PC-3 (cell line): Measurements from ENCODE around the gene AGBL1. TPM values are rescaled to one million over a fixed set of nuclear protein-coding genes. Genes with fewer than 3 reads are reported as not detected.

Source experiments
- ATAC-seq: fragments of 200-7000 bp; cut with Tn5 transposase; 2 replicates; pipeline ENCODE4 v1.9.1; 2020; ENCODE audit warnings: mild to moderate bottlenecking, moderate library complexity
- BruUV-seq: library from RNA; stranded (reverse); fragments of 400-500 nt; replicated peaks from 2 replicates; lab custom pipeline; 2021; lab: Mats Ljungman, UMichigan
- CTCF ChIA-PET: fragments of 300-600 bp; sonication (Branson Sonifier 250); formaldehyde crosslinking; loops from one replicate; lab custom pipeline; 2022; ENCODE audit warnings: antibody characterized with exemption; lab: Charles Lee
- POLR2A ChIA-PET: fragments of 300-600 bp; sonication (Branson Sonifier 250); formaldehyde crosslinking; loops from one replicate; lab custom pipeline; 2022; ENCODE audit warnings: antibody characterized with exemption; ENCODE audit not compliant: unreplicated experiment; lab: Charles Lee
- DNase-seq: peaks from one replicate; pipeline ENCODE4 v3.0.0-alpha.2; 2015
- H2AFZ ChIP-seq: fragments of 300-600 bp; sonication (generic); 2 replicates; pipeline ENCODE4 v1.6.0; 2016; ENCODE audit warnings: antibody characterized with exemption, low read length
- H3F3A ChIP-seq: fragments of 300-600 bp; sonication (generic); one replicate; pipeline ENCODE4 v1.6.0; 2017; ENCODE audit warnings: antibody characterized with exemption, low read length, control low read depth, mild to moderate bottlenecking; ENCODE audit not compliant: unreplicated experiment
- H3K27ac ChIP-seq: fragments of 300-600 bp; sonication (generic); 2 replicates; pipeline ENCODE4 v1.5.1; 2016; ENCODE audit warnings: mild to moderate bottlenecking, low read length
- H3K27me3 ChIP-seq: fragments of 300-600 bp; sonication (generic); 2 replicates; pipeline ENCODE4 v1.6.1; 2016; ENCODE audit warnings: low read length, mixed read lengths
- H3K36me3 ChIP-seq: fragments of 300-600 bp; sonication (generic); 2 replicates; pipeline ENCODE4 v1.6.1; 2016; ENCODE audit warnings: low read depth, mixed run types, low read length, mixed read lengths
- H3K4me1 ChIP-seq: fragments of 300-600 bp; sonication (generic); 2 replicates; pipeline ENCODE4 v1.5.1; 2016; ENCODE audit warnings: low read length; ENCODE audit not compliant: insufficient read depth
- H3K4me2 ChIP-seq: fragments of 300-600 bp; sonication (generic); 2 replicates; pipeline ENCODE4 v1.6.0; 2016; ENCODE audit warnings: low read length
- H3K4me3 ChIP-seq: fragments of 300-600 bp; sonication (generic); 2 replicates; pipeline ENCODE4 v1.5.1; 2016; ENCODE audit warnings: mild to moderate bottlenecking, low read length, mixed read lengths
- H3K79me2 ChIP-seq: fragments of 300-600 bp; sonication (generic); 2 replicates; pipeline ENCODE4 v1.6.1; 2017; ENCODE audit warnings: low read length, mixed read lengths
- H3K9ac ChIP-seq: fragments of 300-600 bp; sonication (generic); 2 replicates; pipeline ENCODE4 v1.6.0; 2016; ENCODE audit warnings: mild to moderate bottlenecking, low read length
- H3K9me2 ChIP-seq: fragments of 300-600 bp; sonication (generic); replicated peaks from 2 replicates; pipeline ENCODE4 v1.6.1; 2016; ENCODE audit warnings: mixed run types, low read length, mixed read lengths
- H3K9me3 ChIP-seq: fragments of 300-600 bp; sonication (generic); 2 replicates; pipeline ENCODE4 v1.6.1; 2016; ENCODE audit warnings: low read length, mixed read lengths
- H4K20me1 ChIP-seq: fragments of 300-600 bp; sonication (generic); 2 replicates; pipeline ENCODE4 v1.6.1; 2016; ENCODE audit warnings: low read length, mixed read lengths
- CTCF ChIP-seq: fragments of 300-600 bp; sonication (generic); conservative IDR thresholded peaks from 2 replicates; pipeline ENCODE4 v1.5.1; 2017; ENCODE audit warnings: antibody characterized with exemption, low read depth, mild to moderate bottlenecking, low read length
- EZH2 ChIP-seq: fragments of 300-600 bp; sonication (generic); IDR thresholded peaks from one replicate; pipeline ENCODE4 v1.6.1; 2017; ENCODE audit warnings: antibody characterized with exemption, mild to moderate bottlenecking, low read length; ENCODE audit not compliant: unreplicated experiment
- EZH2phosphoT487 ChIP-seq: fragments of 300-600 bp; sonication (generic); IDR thresholded peaks from 2 replicates; pipeline ENCODE4 v1.6.1; 2018; ENCODE audit warnings: mild to moderate bottlenecking, antibody characterized with exemption, low read length, borderline replicate concordance
- intact Hi-C: fragments of 100-400 bp; cut with micrococcal nuclease; formaldehyde crosslinking; loops from 2 replicates; pipeline ENCODE4 v1.9.0; 2023
- total RNA-seq: library from RNA; depleted of rRNA; stranded (reverse); fragments of >200 nt; gene quantifications from 2 replicates; pipeline ENCODE4 v1.2.3, GENCODE V29; 2014

The AGBL1 gene
- total RNA-seq, 1 experiment from 2014 or later = not detected

DNA sequence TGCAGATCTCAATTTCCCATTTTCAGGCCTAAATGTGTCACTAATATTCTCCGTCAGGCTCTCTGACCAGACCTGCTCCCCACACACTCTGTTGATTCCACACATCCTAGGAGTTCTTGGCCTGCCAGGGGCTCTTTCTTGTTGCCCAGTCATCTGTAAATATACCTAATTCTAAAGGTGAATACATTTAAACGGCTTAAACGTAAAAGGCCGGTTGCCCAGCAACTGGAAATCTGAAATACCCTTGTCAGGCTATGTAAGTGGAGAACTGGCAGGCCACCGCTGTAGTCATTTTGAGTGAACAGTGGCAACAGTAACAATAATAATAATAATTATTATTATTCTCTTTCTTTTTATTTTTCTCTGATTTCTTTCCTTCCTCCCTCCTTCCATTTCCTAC lies 302.7 kb downstream of the AGBL1 start:
- no peak overlapping the region for H3K4me3 ChIP-seq
- BruUV-seq = no TSS peak
- CTCF ChIA-PET = no interaction called here

GRCh38 chr15:86383611-86384010 lies 303.9 kb downstream of the AGBL1 start:
- TF ChIP-seq EZH2 (no peak), CTCF (no peak), EZH2phosphoT487 (no peak)
- no peak overlapping the region for H3K9ac ChIP-seq
- H2AFZ ChIP-seq = no peak overlapping the region
- no peaks in the 10 kb centered on the region for H3K9me2 ChIP-seq
- no TSS peak for BruUV-seq
- no peak overlapping the region for H3K27ac ChIP-seq
- no peaks in the 10 kb centered on the region for H3K9me3 ChIP-seq
- intact Hi-C loops = no loop called here
- ATAC-seq = no peak
- DNase-seq = no peak
- H3K79me2 ChIP-seq = no peaks in the 10 kb centered on the region
- no peaks in the 10 kb centered on the region for H3F3A ChIP-seq
- H3K4me1 ChIP-seq = no peaks in the 10 kb centered on the region
- ChIA-PET POLR2A (no interaction called here), CTCF (no interaction called here)
- H4K20me1 ChIP-seq = no peaks in the 10 kb centered on the region
- no peak overlapping the region for H3K4me3 ChIP-seq
- no peaks in the 10 kb centered on the region for H3K36me3 ChIP-seq
- no peaks in the 10 kb centered on the region for H3K27me3 ChIP-seq
- H3K4me2 ChIP-seq = no peak overlapping the region

More for the DNA sequence above, 302.7 kb downstream of the AGBL1 start:
- no peak overlapping the region for H3K9ac ChIP-seq
- no peak overlapping the region for H3K27ac ChIP-seq
- no peaks in the 10 kb centered on the region for H3K4me1 ChIP-seq
- intact Hi-C loops = no loop called here
- no peaks in the 10 kb centered on the region for H3K9me2 ChIP-seq
- ATAC-seq (no peak), DNase-seq (no peak)
- H3K4me2 ChIP-seq = no peak overlapping the region
- TF ChIP-seq EZH2phosphoT487 (no peak), EZH2 (no peak), CTCF (no peak)
- no peaks in the 10 kb centered on the region for H3K79me2 ChIP-seq
- no peaks in the 10 kb centered on the region for H3F3A ChIP-seq
- no peaks in the 10 kb centered on the region for H3K36me3 ChIP-seq
- H3K27me3 ChIP-seq = no peaks in the 10 kb centered on the region
- no peak overlapping the region for H2AFZ ChIP-seq
- no peaks in the 10 kb centered on the region for H3K9me3 ChIP-seq
- no peaks in the 10 kb centered on the region for H4K20me1 ChIP-seq
- POLR2A ChIA-PET = no interaction called here

DNA sequence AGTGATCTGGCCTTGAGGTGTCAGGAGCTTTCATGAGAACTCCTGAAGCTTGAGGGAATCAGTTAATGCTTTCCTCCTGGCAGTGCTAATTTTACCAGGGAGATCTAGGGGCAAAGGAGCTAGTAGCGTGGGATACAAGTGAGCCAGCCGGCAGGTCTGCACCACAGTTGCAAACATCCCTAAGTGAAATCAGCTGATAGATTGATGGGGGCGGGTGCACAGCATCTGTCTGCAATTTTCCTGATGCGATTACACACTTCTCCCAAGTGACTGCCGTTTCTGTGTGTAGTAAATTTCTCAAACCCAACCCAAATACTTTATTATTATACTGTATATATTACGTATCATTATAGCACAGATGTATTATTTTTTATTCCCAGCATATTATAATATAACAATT lies 304.5 kb downstream of the AGBL1 start:
- no peaks in the 10 kb centered on the region for H3K9me2 ChIP-seq
- H3K36me3 ChIP-seq = no peaks in the 10 kb centered on the region
- no peak overlapping the region for H3K27ac ChIP-seq
- H3K79me2 ChIP-seq = no peaks in the 10 kb centered on the region
- no peaks in the 10 kb centered on the region for H4K20me1 ChIP-seq
- ChIA-PET POLR2A (no interaction called here), CTCF (no interaction called here)
- ATAC-seq (no peak), DNase-seq (no peak)
- no peak overlapping the region for H2AFZ ChIP-seq
- TF ChIP-seq EZH2 (no peak), CTCF (no peak)
- H3F3A ChIP-seq = no peaks in the 10 kb centered on the region
- H3K9ac ChIP-seq = no peak overlapping the region
- no peaks in the 10 kb centered on the region for H3K4me1 ChIP-seq
- H3K27me3 ChIP-seq = no peaks in the 10 kb centered on the region
- intact Hi-C loops = no loop called here
- H3K9me3 ChIP-seq = no peaks in the 10 kb centered on the region
- BruUV-seq = no TSS peak
- no peak overlapping the region for H3K4me2 ChIP-seq
- no peak overlapping the region for H3K4me3 ChIP-seq
